Stimulated activated CD8-positive, alpha-beta memory T cell treated with anti-CD3 and anti-CD28 coated beads, Interleukin-7, amount 100 ng/mL, for 24 hours (primary cell): ENCODE results near the gene ESRRG.
"Not testable (repeated sequence)": the region's sequence is repeated elsewhere in the genome, so short reads cannot be mapped to it uniquely, and the experiment has no call there.

Experiments used
- DNase-seq: peaks from one replicate; pipeline ENCODE4 v3.0.0-alpha.2; 2020; ENCODE audit warnings: low read depth

Gene ESRRG

DNA sequence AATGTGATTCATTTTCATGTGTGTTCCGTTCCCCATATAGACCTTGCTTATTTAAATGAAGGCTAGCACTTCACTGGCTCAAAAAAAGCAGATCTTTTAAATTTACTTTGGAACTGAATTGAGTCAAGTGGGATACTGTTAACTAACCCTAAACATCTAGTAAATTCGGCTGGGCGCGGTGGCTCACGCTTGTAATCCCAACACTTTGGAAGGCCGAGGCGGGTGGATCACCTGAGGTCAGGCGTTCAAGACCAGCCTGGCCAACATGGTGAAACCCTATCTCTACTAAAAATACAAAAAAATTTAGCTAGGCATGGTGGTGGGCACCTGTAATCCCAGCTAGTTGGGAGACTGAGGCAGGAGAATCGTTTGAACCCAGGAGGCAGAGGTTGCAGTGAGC is 19.2 kb downstream of the ESRRG start:
- not testable (repeated sequence) for DNase-seq

DNA sequence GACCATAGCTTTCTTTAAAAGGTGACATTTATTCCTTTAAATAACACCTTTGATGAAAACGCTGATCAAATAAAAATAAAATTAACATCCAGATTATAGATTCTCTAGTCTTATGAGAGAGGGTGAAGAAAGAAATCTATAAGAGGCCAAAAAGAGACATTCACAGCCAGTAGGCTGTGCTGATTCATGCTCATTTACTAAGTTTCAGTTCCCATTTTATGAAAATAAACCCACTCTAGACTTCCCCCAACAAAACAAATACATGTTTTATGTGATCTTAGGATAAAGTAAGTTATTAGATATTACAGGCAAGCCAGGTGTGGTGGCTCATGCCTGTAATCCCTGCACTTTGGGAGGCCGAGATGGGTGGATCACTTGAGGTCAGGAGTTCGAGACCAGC is 21.1 kb downstream of the ESRRG start:
- DNase-seq, result no peak

DNA sequence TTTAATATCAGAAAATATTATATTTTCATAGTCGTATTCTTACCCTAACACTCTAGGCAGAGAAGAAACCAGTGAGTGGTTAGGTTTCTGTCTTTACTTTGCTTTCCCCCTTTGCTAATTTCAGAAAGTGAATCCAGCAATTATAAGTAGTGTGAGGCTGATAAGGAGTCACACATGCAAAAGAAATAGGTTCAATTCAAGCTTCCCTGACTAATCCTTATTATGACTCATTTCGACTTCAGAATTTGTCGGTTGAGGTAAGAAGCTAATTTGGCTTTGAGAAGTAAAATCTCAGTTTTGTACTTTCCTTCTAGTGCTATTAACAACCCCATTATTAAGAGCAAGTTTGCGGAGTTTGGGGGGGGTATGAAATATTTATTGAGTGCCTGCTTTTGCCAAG is 22.4 kb downstream of the ESRRG start:
- no peak for DNase-seq

- no peak for DNase-seq
Measured at GRCh38 chr1:216691710-216692109, 31.5 kb downstream of the ESRRG start.

- no peak for DNase-seq
Measured at GRCh38 chr1:216690603-216691002, 32.6 kb downstream of the ESRRG start.

GRCh38 chr1:216688127-216688657 is 35.0 kb downstream of the ESRRG start:
- no peak for DNase-seq

- no peak for DNase-seq
Measured at GRCh38 chr1:216686860-216687766, 36.1 kb downstream of the ESRRG start.

DNA sequence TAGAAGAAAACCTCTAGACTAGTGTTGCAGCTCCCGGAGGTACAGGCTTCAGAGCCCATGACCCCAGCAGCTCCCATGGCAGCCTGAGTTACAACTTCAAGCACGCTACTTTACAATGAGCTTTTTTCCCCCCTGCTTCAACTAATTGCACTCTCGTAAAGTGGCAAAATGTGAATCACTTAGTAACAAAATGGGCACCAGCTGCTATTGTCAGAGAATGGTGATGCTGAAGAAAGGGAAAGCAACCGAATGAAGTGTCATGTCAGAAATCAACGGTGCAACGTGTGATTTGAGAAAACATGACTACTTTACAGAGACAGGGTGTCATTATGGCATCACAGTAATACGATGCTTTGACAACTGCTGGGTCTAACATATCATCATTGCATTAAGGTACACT is 40.5 kb downstream of the ESRRG start:
- DNase-seq, result no peak

GRCh38 chr1:216679108-216679507 is 44.1 kb downstream of the ESRRG start:
- no peak for DNase-seq

GRCh38 chr1:216670118-216670883 is 52.9 kb downstream of the ESRRG start:
- no peak for DNase-seq

GRCh38 chr1:216666441-216666840 is 56.8 kb downstream of the ESRRG start:
- no peak for DNase-seq

DNA sequence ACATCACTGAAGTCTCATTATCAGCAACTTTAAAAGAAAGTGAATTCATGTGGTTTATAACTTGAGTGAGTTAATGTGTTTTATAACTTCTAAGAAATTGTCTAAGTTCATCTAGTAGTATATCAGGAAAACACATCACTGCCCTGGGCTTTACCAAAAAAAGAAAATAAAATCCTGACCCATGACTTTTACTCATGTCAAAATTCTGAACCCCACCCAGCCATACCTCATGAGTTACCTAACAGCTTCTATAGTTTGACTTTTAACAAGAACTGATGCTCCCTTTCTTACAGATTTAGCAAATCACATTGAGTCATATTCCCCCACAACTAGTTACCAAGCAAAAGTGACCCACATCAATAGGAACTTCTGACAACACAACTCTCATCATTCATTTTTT is 57.4 kb downstream of the ESRRG start:
- DNase-seq, result no peak

GRCh38 chr1:216665406-216665805 is 57.8 kb downstream of the ESRRG start:
- no peak for DNase-seq

DNA sequence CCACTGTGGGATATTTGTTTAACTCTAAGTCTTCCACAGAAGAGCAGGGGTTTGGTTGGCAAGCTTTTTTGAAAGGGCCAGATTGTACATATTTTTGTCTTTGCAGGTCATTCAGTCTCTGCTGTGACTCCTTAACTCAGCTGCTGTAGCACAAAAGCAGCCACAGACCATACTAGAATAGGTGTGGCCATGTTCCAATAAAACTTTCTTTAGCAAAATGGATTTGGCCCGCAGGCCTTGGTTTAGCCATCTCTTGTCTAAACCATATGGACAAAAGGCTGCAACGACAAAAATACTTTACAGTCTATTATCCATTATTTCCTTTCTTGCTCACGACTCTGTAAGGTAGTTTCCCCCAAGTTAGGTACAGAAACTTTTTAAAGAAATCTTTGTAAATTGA is 60.5 kb downstream of the ESRRG start:
- no peak for DNase-seq

GRCh38 chr1:216660561-216660960 is 62.7 kb downstream of the ESRRG start:
- no peak for DNase-seq

GRCh38 chr1:216653001-216653400 is 70.2 kb downstream of the ESRRG start:
- no peak for DNase-seq

GRCh38 chr1:216651826-216652418 is 71.3 kb downstream of the ESRRG start:
- no peak for DNase-seq

- no peak for DNase-seq
Measured at GRCh38 chr1:216643176-216643575, 80.1 kb downstream of the ESRRG start.

DNA sequence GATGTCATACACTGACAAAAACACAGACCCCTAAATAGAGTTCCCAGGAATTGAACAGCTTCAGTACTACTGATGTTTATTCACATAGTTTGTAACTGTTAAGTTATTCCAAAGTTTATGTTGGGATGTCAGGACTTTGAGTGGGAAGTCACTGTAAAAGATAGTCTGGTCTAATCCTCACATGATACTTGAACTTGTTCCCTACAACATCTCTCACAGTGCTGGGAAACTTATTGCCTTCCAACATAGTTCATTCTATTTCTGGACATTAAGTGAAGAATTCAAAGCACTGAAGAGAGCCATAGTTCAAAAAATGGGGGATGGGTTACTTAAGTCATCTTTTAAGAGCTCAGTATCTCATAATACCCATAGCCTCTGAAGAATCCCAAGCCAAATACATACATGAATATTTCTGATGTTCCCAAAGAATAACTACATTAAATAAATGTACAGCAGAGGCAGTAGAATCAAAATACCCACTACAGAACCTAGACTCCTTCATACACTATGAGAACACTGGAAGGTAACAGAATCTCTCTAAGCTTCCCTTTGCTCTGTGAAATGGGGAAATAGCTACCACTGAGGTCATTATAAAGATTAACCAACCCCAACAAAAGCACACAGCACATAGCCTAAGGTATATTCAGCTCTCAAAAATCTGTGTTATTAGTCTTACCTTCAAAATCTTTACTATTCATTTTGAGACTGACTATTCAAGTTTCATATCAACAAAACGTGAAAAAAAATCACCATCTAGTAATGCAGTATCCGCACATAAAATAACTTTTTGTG is 81.4 kb downstream of the ESRRG start:
- no peak for DNase-seq

- no peak for DNase-seq
Measured at GRCh38 chr1:216640100-216640499, 83.1 kb downstream of the ESRRG start.

DNA sequence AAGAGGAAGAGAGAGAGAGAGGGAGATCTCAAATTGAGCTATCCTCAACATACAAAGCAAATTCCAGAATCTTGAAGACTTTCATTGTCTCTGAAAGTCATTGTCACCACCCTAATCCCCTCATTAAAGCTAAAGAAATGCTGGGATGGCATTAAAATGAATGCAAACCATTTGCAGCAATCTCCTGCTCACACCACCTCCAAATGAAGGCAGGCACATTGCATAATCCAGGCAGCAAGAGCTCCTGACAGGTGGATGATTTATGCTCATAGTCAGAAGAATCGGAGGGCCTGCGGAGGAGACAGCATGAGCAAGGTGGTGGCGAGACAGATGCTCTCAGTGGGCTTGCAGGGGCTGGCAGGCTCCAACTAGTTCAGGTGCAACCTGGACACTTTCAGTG is 90.2 kb downstream of the ESRRG start:
- DNase-seq, result no peak

- DNase-seq, result no peak
Measured at GRCh38 chr1:216630532-216630931, 92.7 kb downstream of the ESRRG start.
